Left ventricle myocardium superior (tissue), 1 donor: ENCODE results near the gene KLK10. TPM values are rescaled to one million over a fixed set of nuclear protein-coding genes. Genes with fewer than 3 reads are reported as not detected.
"Not testable (repeated sequence)": the region's sequence is repeated elsewhere in the genome, so short reads cannot be mapped to it uniquely, and the experiment has no call there.

Source experiments
- ATAC-seq: fragments of 200-7000 bp; cut with Tn5 transposase; one replicate; pipeline ENCODE4 v1.9.1; 2020; ENCODE audit warnings: mild to moderate bottlenecking, moderate library complexity
- DNase-seq: peaks from one replicate; pipeline ENCODE4 v3.0.0-alpha.2; 2020
- intact Hi-C: fragments of 100-400 bp; cut with micrococcal nuclease; formaldehyde crosslinking; loops from one replicate; pipeline ENCODE4 v1.11.0; 2022
- total RNA-seq: library from RNA; stranded (reverse); fragmentation: NEBNext Ultra II Directional; extraction: Animal tissue kit (Norgen Biotek cat#: 25700); gene quantifications from one replicate; pipeline ENCODE4 v1.2.1, GENCODE V29; 2021
- donor health status: DM: no; HTN: yes; CAD: no; lungs with severe emphysema.

Gene KLK10
- total RNA-seq, 1 donor from 2014 or later = 0.50 TPM

DNA sequence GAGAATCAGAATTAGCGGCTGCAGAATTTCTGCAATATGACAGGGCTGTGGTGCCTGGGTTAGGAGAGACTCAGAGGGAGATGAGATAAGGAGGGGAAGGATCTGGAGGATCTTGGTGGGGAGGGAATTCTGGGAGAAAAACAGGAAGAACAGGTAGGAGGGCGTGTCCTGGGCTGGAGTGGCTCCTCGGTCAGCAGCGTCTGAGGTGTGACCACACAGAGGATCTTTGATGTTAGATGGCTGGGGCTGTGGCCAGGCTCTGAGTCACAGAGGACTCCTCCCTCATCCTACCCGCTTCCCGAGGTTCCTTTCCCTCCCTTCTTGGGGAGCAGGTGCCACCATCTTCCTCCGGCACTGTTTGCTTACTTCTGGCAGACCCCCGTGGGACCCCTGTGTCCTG is 43.7 kb downstream of the KLK10 start:
- DNase-seq (no peak), ATAC-seq (no peak)
- intact Hi-C loops = no loop called here

DNA sequence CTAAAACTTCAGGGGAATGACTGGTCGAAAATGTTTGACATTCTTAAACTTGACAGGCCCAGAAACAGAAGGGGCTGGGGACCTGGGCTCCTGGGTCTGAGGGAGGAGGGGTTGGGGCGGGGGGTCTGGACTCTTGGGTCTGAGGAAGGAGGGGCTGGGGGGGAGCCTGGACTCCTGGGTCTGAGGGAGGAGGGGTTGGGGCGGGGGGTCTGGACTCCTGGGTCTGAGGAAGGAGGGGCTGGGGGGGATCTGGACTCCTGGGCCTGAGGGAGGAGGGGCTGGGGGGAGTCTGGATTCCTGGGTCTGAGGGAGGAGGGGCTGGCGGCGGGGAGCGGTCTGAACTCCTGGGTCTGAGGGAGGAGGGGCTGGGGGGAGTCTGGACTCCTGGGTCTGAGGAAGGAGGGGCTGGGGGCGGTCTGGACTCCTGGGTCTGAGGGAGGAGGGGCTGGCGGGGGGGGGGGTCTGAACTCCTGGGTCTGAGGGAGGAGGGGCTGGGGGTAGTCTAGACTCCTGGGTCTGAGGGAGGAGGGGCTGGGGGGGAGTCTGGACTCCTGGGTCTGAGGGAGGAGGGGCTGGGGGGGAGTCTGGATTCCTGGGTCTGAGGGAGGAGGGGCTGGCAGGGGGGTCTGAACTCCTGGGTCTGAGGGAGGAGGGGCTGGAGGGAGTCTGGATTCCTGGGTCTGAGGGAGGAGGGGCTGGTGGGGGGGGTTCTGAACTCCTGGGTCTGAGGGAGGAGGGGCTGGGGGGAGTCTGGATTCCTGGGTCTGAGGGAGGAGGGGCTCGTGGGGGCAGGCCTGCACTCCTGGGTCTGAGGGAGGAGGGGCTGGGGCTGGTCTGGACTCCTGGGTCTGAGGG is 44.6 kb downstream of the KLK10 start:
- intact Hi-C loops = no loop called here
- DNase-seq (no peak), ATAC-seq (no peak)

DNA sequence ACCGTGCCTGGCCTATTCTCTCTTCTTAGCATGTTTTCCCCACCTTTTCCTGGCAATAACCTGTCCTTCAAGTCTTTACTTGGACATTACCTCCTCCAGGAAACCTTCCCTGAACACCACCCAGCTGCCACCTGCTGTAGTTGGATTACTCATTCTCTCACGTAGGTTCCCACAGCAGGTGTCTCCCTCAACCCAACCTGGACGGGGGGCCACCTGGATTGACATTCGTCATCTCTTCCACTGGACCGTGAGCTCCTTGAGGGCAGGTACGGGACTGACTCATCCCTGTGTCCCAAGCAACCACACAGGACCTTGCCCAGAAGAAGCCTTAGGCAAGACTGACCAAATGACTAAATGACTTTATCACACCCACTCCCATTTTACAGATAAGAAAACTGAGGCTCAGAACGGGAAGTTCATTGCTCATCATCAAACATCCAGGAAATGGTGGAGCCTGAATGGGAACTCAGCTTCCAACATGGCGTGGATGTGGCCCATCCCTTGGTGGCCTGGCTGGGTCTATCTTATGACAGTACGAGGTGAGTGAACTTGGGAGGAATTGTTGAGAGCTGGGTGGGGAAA is 46.6 kb downstream of the KLK10 start:
- DNase-seq (no peak), ATAC-seq (no peak)
- intact Hi-C loops = no loop called here

GRCh38 chr19:50969810-50970209 is 49.7 kb downstream of the KLK10 start:
- DNase-seq, ATAC-seq, intact Hi-C loops: not testable (repeated sequence)

DNA sequence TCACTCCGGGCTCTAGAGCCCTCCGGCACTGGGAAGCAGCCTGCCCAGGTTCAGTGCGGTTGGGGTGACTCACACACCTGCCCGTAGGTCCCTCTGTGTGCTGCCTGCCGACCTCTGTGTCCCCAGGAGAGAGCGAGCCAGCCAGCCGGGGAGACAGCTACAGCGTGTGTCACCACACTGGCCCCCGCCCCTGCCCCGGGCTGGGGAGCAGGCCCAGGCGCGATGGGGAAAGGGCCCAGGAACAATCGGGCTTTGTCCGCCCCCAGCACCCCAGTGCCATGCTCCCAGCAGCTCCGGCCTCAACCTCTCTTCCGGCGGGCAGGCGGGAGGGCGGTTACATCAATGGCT is 50.1 kb downstream of the KLK10 start, which contains the start of gene KLK6:
TSS of gene KLK6 (minus strand) at position 179 of the 348 bp plus-strand sequence. CDS start 1,487 bp downstream, outside the sequence.
- DNase-seq (no peak), ATAC-seq (no peak)
- intact Hi-C loops = no loop called here

GRCh38 chr19:50968716-50969412 is 50.6 kb downstream of the KLK10 start:
- ATAC-seq (no peak), DNase-seq (no peak)
- intact Hi-C loops = no loop called here

GRCh38 chr19:50967929-50968715 is 51.4 kb downstream of the KLK10 start:
- DNase-seq (no peak), ATAC-seq (no peak)
- intact Hi-C loops = no loop called here

DNA sequence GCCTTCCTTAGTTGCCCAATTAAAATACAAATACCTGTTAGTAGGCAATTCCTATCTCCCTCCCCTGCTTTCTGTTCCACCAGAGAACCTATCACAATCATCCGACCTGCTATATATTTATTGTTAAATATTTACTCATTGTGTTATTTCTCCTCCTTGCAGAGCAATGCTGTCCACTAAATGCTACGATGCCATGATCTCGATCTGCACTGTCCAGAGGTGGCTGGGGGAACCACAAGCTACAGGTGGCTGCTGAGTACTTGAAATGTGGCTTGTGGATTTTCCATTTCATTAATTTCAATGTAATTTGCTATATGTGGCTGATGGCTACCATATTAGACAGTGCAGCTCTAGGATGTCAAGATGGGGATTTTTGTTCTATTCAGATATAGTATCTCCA is 55.2 kb downstream of the KLK10 start:
- DNase-seq (no peak), ATAC-seq (no peak)
- intact Hi-C loops = no loop called here

DNA sequence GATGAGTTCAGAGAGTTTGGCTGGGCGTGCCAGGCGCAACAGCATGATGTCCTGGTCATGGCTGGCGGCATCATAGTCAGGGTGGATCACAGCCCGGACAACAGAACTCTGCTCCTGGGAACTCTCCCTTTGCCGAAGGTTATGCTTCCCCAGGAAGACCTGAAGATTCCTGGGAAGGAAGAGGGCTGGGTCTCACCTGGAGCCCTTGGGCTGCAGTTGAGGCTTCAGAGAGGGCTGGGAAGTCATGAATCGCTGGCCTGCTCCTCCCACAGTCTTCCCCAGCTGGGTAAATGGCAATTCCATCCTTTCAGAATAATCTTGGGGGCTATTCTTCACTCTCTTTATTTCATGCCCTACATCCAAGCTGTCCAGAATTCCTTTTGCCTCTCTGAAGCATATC is 56.1 kb downstream of the KLK10 start:
- no peak for ATAC-seq
- DNase-seq = no peak
- intact Hi-C loops = no loop called here

Other genes starting within 250 kb of the KLK10 start
- not detected for gene GPR32, start 249.2 kb downstream of the KLK10 start, total RNA-seq
- gene ACP4, start 229.3 kb downstream of the KLK10 start, total RNA-seq = not detected
- gene KLK1, start 195.9 kb downstream of the KLK10 start, total RNA-seq = not detected
- not detected for gene KLK15, start 186.1 kb downstream of the KLK10 start, total RNA-seq
- gene KLK3, start 164.8 kb downstream of the KLK10 start, total RNA-seq = not detected
- not detected for gene KLK2, start 146.3 kb downstream of the KLK10 start, total RNA-seq
- not detected for gene KLK4, start 108.3 kb downstream of the KLK10 start, total RNA-seq
- gene KLK5, start 66.7 kb downstream of the KLK10 start, total RNA-seq = not detected
- gene KLK6, start 50.1 kb downstream of the KLK10 start, total RNA-seq = not detected
- gene KLK7, start 35.8 kb downstream of the KLK10 start, total RNA-seq = not detected
- gene KLK8, start 18.1 kb downstream of the KLK10 start, total RNA-seq = not detected
- 0.62 TPM for gene KLK11, start 6.9 kb upstream of the KLK10 start, total RNA-seq
- gene KLK12, start 15.3 kb upstream of the KLK10 start, total RNA-seq = not detected
- gene KLK13, start 45.4 kb upstream of the KLK10 start, total RNA-seq = not detected
- gene KLK14, start 63.2 kb upstream of the KLK10 start, total RNA-seq = 0.89 TPM
- gene CTU1, start 88.7 kb upstream of the KLK10 start, total RNA-seq = 3.6 TPM
- 1.4 TPM for gene SIGLEC9, start 105.2 kb upstream of the KLK10 start, total RNA-seq
- 0.50 TPM for gene SIGLEC7, start 122.6 kb upstream of the KLK10 start, total RNA-seq
- 4.4 TPM for gene CD33, start 205.4 kb upstream of the KLK10 start, total RNA-seq
- gene SIGLECL1, start 231.4 kb upstream of the KLK10 start, total RNA-seq = not detected